Measurements from ENCODE around the gene CDCA7.

DNA sequence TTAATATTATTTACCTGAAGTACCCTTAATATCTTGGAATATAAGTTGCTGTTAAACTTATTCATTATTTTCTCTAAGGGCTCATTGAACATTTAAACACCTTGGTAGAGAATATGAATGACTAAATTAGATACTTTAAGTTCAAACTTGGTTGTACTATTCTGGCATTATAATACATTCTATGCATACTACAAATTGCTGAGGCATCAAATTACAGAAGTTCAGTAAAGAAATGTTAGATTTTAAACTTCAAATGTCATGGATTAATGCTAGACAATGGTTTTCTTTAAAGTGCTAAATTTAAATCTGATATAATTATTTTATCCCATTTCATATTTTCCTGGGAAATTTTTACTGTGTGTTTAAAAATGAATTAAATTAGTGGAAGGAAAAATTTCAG is 63.1 kb downstream of the CDCA7 start:
- TF ChIP-seq EZH2 (IDR thresholded peaks at IDR 0.05; ENCODE audit: borderline replicate concordance, low read length), result no peak
- TF ChIP-seq, protein P1, sequence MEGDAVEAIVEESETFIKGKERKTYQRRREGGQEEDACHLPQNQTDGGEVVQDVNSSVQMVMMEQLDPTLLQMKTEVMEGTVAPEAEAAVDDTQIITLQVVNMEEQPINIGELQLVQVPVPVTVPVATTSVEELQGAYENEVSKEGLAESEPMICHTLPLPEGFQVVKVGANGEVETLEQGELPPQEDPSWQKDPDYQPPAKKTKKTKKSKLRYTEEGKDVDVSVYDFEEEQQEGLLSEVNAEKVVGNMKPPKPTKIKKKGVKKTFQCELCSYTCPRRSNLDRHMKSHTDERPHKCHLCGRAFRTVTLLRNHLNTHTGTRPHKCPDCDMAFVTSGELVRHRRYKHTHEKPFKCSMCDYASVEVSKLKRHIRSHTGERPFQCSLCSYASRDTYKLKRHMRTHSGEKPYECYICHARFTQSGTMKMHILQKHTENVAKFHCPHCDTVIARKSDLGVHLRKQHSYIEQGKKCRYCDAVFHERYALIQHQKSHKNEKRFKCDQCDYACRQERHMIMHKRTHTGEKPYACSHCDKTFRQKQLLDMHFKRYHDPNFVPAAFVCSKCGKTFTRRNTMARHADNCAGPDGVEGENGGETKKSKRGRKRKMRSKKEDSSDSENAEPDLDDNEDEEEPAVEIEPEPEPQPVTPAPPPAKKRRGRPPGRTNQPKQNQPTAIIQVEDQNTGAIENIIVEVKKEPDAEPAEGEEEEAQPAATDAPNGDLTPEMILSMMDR (IDR thresholded peaks at IDR 0.05; ENCODE audit: low read length), result no peak

Data from OCI-LY1 (cell line).